Astrocyte of the cerebellum (primary cell): ENCODE results near the gene UBE2G2.

Experiments used
- DNase-seq: peaks from one replicate; pipeline ENCODE4 v3.0.0-alpha.2; 2011; ENCODE audit warnings: low read depth
- H3K4me3 ChIP-seq: 2 replicates; pipeline ENCODE4 v1.5.1; 2011; ENCODE audit warnings: mild to moderate bottlenecking, low read depth, low read length, moderate library complexity
- CTCF ChIP-seq: IDR thresholded peaks from 2 replicates; pipeline ENCODE4 v1.5.1; 2012; ENCODE audit warnings: low read length, low read depth, moderate library complexity, mild to moderate bottlenecking; ENCODE audit errors: missing control alignments
- in situ Hi-C: cut with HindIII; loops from 2 replicates; pipeline ENCODE4 v1.10.0; 2017; ENCODE audit warnings: low sequenced_read_pairs

Gene UBE2G2

GRCh38 chr21:44819283-44820243 lies 17.9 kb upstream of the UBE2G2 start:
- DNase-seq, result no peak
- no peak for TF ChIP-seq CTCF
- in situ Hi-C loops, result no loop called here
- H3K4me3 ChIP-seq, result no peak overlapping the region

GRCh38 chr21:44818640-44819011 lies 17.0 kb upstream of the UBE2G2 start:
- in situ Hi-C loops, result no loop called here
- TF ChIP-seq CTCF, result no peak
- no peak for DNase-seq
- peak overlapping the region; percentile 60 for H3K4me3 ChIP-seq

- in situ Hi-C loops, result no loop called here
- no peak for TF ChIP-seq CTCF
- DNase-seq, result peak; percentile 41
- peak within 1 kb of the TSS; percentile 60 for H3K4me3 ChIP-seq
These were observed 16.5 kb upstream of the UBE2G2 start, which contains the start of gene SUMO3 for GRCh38 chr21:44817914-44818639. Gene SUMO3 (minus strand): TSS chr21:44818062. CDS start chr21:44817968, 94 bp downstream.

- peak overlapping the region; percentile 60 for H3K4me3 ChIP-seq
- TF ChIP-seq CTCF, result no peak
- peak; percentile 43 for DNase-seq
- in situ Hi-C loops, result no loop called here
These were observed 15.9 kb upstream of the UBE2G2 start for GRCh38 chr21:44817506-44817880.

- no peak for TF ChIP-seq CTCF
These were observed 15.3 kb upstream of the UBE2G2 start for GRCh38 chr21:44816761-44817505.

More at GRCh38 chr21:44816761-44817505, 15.3 kb upstream of the UBE2G2 start:
- DNase-seq, result no peak
- in situ Hi-C loops, result no loop called here
- H3K4me3 ChIP-seq, result peak overlapping the region; percentile 60
